HUES6 (cell line): ENCODE results near the gene COA8.
A peak's percentile ranks its signal among the peaks of the same experiment; 100 is the strongest.

Experiments used
- H3K27ac ChIP-seq: 2 replicates; pipeline ENCODE4 v1.7.0; 2013; ENCODE audit warnings: low read depth, mild to moderate bottlenecking, low read length, inconsistent platforms
- H3K27me3 ChIP-seq: 2 replicates; pipeline ENCODE4 v1.6.1; 2013; ENCODE audit warnings: low read length; ENCODE audit not compliant: control insufficient read depth, insufficient read depth
- H3K36me3 ChIP-seq: 2 replicates; pipeline ENCODE4 v1.6.1; 2013; ENCODE audit warnings: low read length; ENCODE audit not compliant: control insufficient read depth, insufficient read depth
- H3K4me1 ChIP-seq: 2 replicates; pipeline ENCODE4 v1.6.1; 2013; ENCODE audit warnings: low read length; ENCODE audit not compliant: control insufficient read depth, insufficient read depth
- H3K4me3 ChIP-seq: 2 replicates; pipeline ENCODE4 v1.5.1; 2013; ENCODE audit warnings: low read depth, low read length
- H3K9ac ChIP-seq: one replicate; pipeline ENCODE4 v1.6.1; 2013; ENCODE audit warnings: mild to moderate bottlenecking, low read length
- H3K9me3 ChIP-seq: 2 replicates; pipeline ENCODE4 v1.6.1; 2013; ENCODE audit warnings: low read depth, low read length; ENCODE audit not compliant: control insufficient read depth, insufficient read depth

Gene COA8

GRCh38 chr14:103527408-103528145, 35.2 kb upstream of the COA8 start:
- no peak overlapping the region for H3K27ac ChIP-seq
- H3K9me3 ChIP-seq: no peaks in the 10 kb centered on the region
- peak overlapping the region; percentile 84 for H3K9ac ChIP-seq
- H3K27me3 ChIP-seq: peaks cover 22% of the 10 kb centered on the region
- peaks cover 10% of the 10 kb centered on the region for H3K36me3 ChIP-seq
- H3K4me3 ChIP-seq: peak overlapping the region; percentile 89; the same call in 1 of the 2 replicates
- H3K4me1 ChIP-seq: peaks cover 24% of the 10 kb centered on the region

- Histone ChIP-seq H3K27me3 (peaks cover 18% of the 10 kb centered on the region), H3K4me3 (peak overlapping the region; percentile 89), H3K9ac (peak overlapping the region; percentile 84), H3K27ac (peak overlapping the region; percentile 74), H3K4me1 (peaks cover 24% of the 10 kb centered on the region), H3K36me3 (peaks cover 13% of the 10 kb centered on the region), H3K9me3 (no peaks in the 10 kb centered on the region)
These were observed 34.6 kb upstream of the COA8 start for GRCh38 chr14:103528146-103528586.

GRCh38 chr14:103528587-103529382, 34.0 kb upstream of the COA8 start, which contains the start of gene TRMT61A:
Gene TRMT61A, plus strand, starts transcription at chr14:103529196. Its CDS starts 783 bp downstream, at chr14:103529979.
- H3K27me3 ChIP-seq: peaks cover 11% of the 10 kb centered on the region
- peak within 1 kb of the TSS; percentile 74 for H3K27ac ChIP-seq
- peak within 1 kb of the TSS; percentile 89 for H3K4me3 ChIP-seq
- peaks cover 20% of the 10 kb centered on the region for H3K4me1 ChIP-seq
- peaks cover 13% of the 10 kb centered on the region for H3K36me3 ChIP-seq
- peak within 1 kb of the TSS; percentile 87 for H3K9ac ChIP-seq
- H3K9me3 ChIP-seq: no peaks in the 10 kb centered on the region

- Histone ChIP-seq H3K36me3 (peaks cover 20% of the 10 kb centered on the region), H3K27ac (peak overlapping the region; percentile 66; the same call in 1 of the 2 replicates), H3K4me1 (peaks cover 17% of the 10 kb centered on the region), H3K4me3 (peak overlapping the region; percentile 89), H3K9me3 (no peaks in the 10 kb centered on the region), H3K27me3 (peaks cover 3% of the 10 kb centered on the region), H3K9ac (peak overlapping the region; percentile 87)
These were observed 33.1 kb upstream of the COA8 start for GRCh38 chr14:103529383-103530365.

- Histone ChIP-seq H3K4me3 (peak overlapping the region; percentile 89), H3K9me3 (no peaks in the 10 kb centered on the region), H3K27me3 (no peaks in the 10 kb centered on the region; the same call in 1 of the 2 replicates), H3K27ac (no peak overlapping the region), H3K9ac (no peak overlapping the region), H3K36me3 (peaks cover 27% of the 10 kb centered on the region), H3K4me1 (peaks cover 17% of the 10 kb centered on the region)
These were observed 32.4 kb upstream of the COA8 start for GRCh38 chr14:103530390-103530789.

- Histone ChIP-seq H3K9me3 (no peaks in the 10 kb centered on the region), H3K36me3 (peaks cover 31% of the 10 kb centered on the region), H3K27ac (no peak overlapping the region), H3K4me1 (peaks cover 17% of the 10 kb centered on the region), H3K9ac (no peak overlapping the region), H3K4me3 (no peak overlapping the region), H3K27me3 (no peaks in the 10 kb centered on the region)
These were observed 31.9 kb upstream of the COA8 start for GRCh38 chr14:103530831-103531230.

DNA sequence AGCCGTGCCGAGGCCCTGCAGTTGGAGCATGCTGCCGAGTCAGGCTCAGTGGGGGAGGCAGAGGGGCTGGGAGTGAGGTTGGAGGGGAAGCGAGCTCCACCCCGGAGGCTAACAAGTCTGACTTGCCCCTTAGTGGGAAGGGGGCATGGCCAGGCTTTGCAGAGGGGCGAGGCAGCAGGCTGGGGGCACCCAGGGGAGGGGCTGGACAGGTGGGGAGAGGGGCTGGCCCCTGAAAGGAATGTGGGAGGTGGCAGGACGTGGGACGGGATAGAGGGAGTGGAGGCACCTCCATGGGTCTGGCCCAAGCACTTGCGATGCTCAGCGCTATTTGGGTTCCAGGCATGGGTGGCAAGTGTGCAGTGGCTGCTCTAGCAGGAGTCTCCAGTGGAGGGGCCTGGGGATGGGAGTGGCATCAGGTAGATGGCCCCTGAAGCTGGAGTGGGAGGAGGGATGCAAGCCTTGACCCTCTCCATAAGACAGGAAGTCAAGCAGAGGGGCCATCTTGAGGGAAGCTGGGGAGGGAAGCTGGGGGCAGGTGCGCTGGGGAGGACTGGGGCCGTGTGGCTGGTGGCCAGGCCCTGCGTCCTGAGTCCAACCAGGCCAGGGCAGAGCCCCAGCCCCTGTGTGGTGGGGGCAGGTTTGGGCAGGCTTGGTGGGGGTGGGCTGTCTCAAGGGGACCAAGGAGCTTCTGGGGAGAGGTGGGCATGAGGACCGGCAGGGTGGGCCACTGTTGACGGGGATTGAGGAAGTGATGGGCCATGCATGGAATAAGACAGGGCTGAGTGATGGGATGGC, 31.1 kb upstream of the COA8 start:
- no peaks in the 10 kb centered on the region for H3K27me3 ChIP-seq
- peaks cover 17% of the 10 kb centered on the region for H3K4me1 ChIP-seq
- H3K9me3 ChIP-seq: no peaks in the 10 kb centered on the region
- H3K27ac ChIP-seq: no peak overlapping the region
- peaks cover 31% of the 10 kb centered on the region for H3K36me3 ChIP-seq
- no peak overlapping the region for H3K4me3 ChIP-seq
- H3K9ac ChIP-seq: no peak overlapping the region

- no peaks in the 10 kb centered on the region for H3K9me3 ChIP-seq
- H3K36me3 ChIP-seq: peaks cover 31% of the 10 kb centered on the region
- no peaks in the 10 kb centered on the region for H3K27me3 ChIP-seq
- no peak overlapping the region for H3K4me3 ChIP-seq
- peaks cover 17% of the 10 kb centered on the region for H3K4me1 ChIP-seq
- no peak overlapping the region for H3K27ac ChIP-seq
- H3K9ac ChIP-seq: no peak overlapping the region
These were observed 30.3 kb upstream of the COA8 start for GRCh38 chr14:103532216-103533136.

DNA sequence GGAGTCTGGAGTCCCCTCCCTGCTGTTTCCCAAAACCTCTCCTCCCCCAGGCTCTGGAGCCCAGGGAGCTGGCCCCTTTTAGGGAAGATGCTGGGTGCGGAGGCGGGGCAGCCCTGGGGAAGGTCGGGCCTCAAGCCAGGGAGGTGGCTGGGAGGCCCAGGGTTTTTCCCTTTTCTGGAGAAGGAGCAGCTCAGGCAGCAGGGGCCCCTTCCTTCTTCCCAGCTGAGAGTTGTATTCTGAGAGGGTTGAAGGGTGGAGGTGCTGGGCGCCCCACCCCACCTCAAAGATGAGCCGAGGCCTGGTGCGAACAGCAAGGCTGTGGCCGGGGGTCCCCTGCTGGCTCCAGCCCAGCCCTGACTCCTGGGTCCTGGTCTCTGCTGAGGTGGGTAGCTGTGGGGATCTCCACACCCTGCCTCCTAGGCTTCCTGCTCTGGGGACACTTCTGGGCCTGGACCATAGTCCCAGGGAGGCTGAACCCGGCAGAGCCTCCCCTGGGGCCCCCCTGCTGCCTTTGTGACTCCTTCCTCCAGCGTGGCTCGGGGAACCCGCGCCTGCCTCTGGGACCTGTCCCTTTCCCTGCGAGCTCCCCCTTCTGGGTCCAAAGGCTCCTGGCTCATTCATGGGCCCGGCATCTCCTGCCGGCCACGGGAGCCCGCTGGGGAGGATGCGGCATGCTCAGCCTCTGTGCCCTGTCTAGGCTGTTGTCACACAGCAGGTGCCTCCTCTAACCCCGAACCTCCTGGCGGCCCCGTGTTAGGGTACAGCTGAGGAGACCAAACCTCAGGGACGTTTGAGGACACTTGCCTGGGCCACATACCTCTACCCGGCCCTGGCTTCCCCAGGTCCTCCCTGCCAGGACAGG, 29.4 kb upstream of the COA8 start:
- Histone ChIP-seq H3K9ac (no peak overlapping the region), H3K27me3 (no peaks in the 10 kb centered on the region), H3K4me3 (no peak overlapping the region), H3K4me1 (peaks cover 10% of the 10 kb centered on the region), H3K36me3 (peaks cover 31% of the 10 kb centered on the region), H3K9me3 (no peaks in the 10 kb centered on the region), H3K27ac (no peak overlapping the region)
